Uterus (tissue), 4 donors: Measurements from ENCODE around the gene MAOA. TPM values are rescaled to one million over a fixed set of nuclear protein-coding genes. Genes with fewer than 3 reads are reported as not detected.

ENCODE experiments used
- DNase-seq, 2 donors: peaks; one replicate each; pipeline ENCODE4 v3.0.0-alpha.2; 2019 to 2020
- H3K27ac ChIP-seq, 2 donors: fragments of 200-600 bp; sonication (generic); 1 replicate in 1 of 2; 2 replicates in 1 of 2; pipeline ENCODE4 v1.5.1; 2016 to 2018
- H3K27me3 ChIP-seq, 2 donors: fragments of 200-600 bp; sonication (generic); one replicate each; pipeline ENCODE4 v1.5.1; 2018 to 2019; ENCODE audit warnings: control low read depth in 1 of 2
- H3K36me3 ChIP-seq, 2 donors: fragments of 200-600 bp; sonication (generic); one replicate each; pipeline ENCODE4 v1.5.1; 2019; ENCODE audit warnings: control low read depth in 1 of 2
- H3K4me1 ChIP-seq, 2 donors: fragments of 200-600 bp; sonication (generic); one replicate each; pipeline ENCODE4 v1.5.1; 2018 to 2019; ENCODE audit warnings: control low read depth in 1 of 2
- H3K4me3 ChIP-seq, 2 donors: fragments of 200-600 bp; sonication (generic); 1 replicate in 1 of 2; 2 replicates in 1 of 2; pipeline ENCODE4 v1.5.1; 2018 to 2019; ENCODE audit warnings: mild to moderate bottlenecking in 1 of 2
- H3K9me3 ChIP-seq, 2 donors: fragments of 200-600 bp; sonication (generic); one replicate each; pipeline ENCODE4 v1.5.1; 2019; ENCODE audit warnings: control low read depth in 1 of 2
- POLR2A ChIP-seq, 2 donors: fragments of 450-650 bp; IDR thresholded peaks; one replicate each; pipeline ENCODE4 v1.6.1; 2016; ENCODE audit warnings: antibody characterized with exemption in 2 of 2, mild to moderate bottlenecking in 1 of 2, moderate library complexity in 1 of 2
- intact Hi-C: fragments of 100-400 bp; cut with DNase I; formaldehyde crosslinking; loops from one replicate; pipeline ENCODE4 v1.15.1; 2023; ENCODE audit warnings: low total_unique reads
- total RNA-seq, 4 donors: library from RNA; depleted of rRNA in 3 of 4; stranded (reverse); fragments of >200 nt in 3 of 4; gene quantifications; one replicate each; pipeline versions ENCODE4 v1.1.0 to v1.2.4, GENCODE V29; 2014 to 2023
- TF ChIP-seq, protein P1 (sequence below), 4 experiments: fragments of 200-600 bp in 2 of 4; fragments of 450-650 bp in 2 of 4; sonication (generic) in 2 of 4; IDR thresholded peaks; one replicate each; pipeline ENCODE4 v1.5.1; 2016 to 2019; ENCODE audit warnings: antibody characterized with exemption in 4 of 4, mild to moderate bottlenecking in 2 of 4, moderate library complexity in 1 of 4
- donor health status: DM: yes; HTN: yes; CAD: no.

Gene MAOA
- total RNA-seq, 4 donors from 2014 or later = 13.2 to 90.6 (median 67.1) TPM

DNA sequence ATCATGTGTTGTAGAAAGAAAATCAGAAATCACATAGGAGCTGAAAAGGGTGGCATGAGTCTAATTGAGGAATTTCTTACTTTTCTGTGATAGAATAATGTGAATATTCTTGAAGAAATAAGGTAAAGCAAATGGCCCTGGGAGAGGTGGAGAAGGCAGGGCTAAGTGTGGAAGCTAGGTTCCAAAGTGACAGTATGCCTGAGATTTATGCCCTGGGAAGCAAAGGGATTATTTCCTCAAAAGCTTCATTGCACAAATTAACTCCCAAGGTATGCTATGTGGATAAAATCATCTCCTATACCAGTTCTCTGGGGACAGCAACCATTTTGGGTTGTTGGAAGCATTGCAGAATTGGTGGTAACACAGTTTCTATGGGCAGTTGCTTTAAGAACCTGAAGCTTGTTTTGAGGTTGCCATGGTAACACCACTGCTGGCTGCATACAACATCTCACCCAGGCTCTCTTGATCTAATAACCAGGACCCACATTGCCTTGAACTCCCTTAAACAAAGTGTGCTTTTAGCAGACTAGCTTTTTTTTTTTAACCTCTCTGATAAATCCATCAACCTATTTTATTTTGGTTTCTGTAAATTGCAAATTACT lies 21.0 kb downstream of the MAOA start:
- intact Hi-C loops = no loop called here
- H3K36me3 ChIP-seq = no peaks in the 10 kb centered on the region

DNA sequence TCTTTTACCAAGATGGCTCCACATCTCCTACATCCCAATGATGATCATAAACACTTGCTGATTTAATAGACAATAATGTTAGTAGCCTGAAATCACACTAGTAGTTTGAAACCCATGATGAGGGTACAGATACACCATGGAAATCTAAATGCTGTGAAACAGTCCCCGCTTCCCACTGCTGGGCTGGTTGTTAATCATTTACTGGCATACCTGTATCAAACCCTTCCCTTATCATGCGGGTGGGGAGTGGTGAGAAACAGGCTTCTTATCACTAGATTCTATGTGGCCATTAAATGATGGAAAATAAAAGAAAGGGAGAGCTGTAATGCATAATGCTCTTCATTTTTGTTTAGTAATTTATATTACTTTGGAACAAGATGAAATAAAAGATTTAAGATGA lies 21.9 kb downstream of the MAOA start:
- H3K9me3 ChIP-seq = no peaks in the 10 kb centered on the region
- H3K4me1 ChIP-seq = no peaks in the 10 kb centered on the region
- no peak overlapping the region for H3K4me3 ChIP-seq
- DNase-seq = no peak
- intact Hi-C loops = no loop called here
- H3K27me3 ChIP-seq = no peaks in the 10 kb centered on the region
- no peaks in the 10 kb centered on the region for H3K36me3 ChIP-seq
- TF ChIP-seq, protein P1, sequence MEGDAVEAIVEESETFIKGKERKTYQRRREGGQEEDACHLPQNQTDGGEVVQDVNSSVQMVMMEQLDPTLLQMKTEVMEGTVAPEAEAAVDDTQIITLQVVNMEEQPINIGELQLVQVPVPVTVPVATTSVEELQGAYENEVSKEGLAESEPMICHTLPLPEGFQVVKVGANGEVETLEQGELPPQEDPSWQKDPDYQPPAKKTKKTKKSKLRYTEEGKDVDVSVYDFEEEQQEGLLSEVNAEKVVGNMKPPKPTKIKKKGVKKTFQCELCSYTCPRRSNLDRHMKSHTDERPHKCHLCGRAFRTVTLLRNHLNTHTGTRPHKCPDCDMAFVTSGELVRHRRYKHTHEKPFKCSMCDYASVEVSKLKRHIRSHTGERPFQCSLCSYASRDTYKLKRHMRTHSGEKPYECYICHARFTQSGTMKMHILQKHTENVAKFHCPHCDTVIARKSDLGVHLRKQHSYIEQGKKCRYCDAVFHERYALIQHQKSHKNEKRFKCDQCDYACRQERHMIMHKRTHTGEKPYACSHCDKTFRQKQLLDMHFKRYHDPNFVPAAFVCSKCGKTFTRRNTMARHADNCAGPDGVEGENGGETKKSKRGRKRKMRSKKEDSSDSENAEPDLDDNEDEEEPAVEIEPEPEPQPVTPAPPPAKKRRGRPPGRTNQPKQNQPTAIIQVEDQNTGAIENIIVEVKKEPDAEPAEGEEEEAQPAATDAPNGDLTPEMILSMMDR (IDR thresholded peaks at IDR 0.05) = no peak
- no peak for TF ChIP-seq POLR2A (IDR thresholded peaks at IDR 0.05)
- no peak overlapping the region for H3K27ac ChIP-seq

More for the DNA sequence above, 21.0 kb downstream of the MAOA start:
- Histone ChIP-seq H3K4me3 (no peak overlapping the region), H3K9me3 (no peaks in the 10 kb centered on the region), H3K4me1 (no peaks in the 10 kb centered on the region), H3K27me3 (no peaks in the 10 kb centered on the region), H3K27ac (no peak overlapping the region)
- DNase-seq = no peak
- TF ChIP-seq POLR2A (IDR thresholded peaks at IDR 0.05) = no peak
- TF ChIP-seq, protein P1 (IDR thresholded peaks at IDR 0.05) = no peak

DNA sequence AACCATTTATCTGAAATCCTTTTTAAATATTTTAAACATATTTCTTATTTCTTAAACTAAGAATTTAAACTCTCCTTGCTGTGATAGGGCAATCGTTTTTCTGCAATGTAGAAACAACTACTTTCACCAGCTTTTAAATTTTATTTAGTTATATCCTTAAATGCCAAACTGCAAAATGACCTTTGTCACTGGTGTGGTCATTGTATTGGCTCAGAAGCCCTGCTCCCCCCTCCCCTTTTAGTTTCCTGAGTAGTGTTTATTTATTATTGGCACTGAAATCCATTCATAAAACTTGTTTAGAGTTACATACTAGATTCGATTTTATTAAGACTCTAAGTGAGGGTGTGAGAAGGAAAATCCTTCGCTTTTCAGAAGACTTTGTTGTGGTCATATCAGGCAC lies 23.0 kb downstream of the MAOA start:
- TF ChIP-seq, protein P1 (IDR thresholded peaks at IDR 0.05) = no peak
- TF ChIP-seq POLR2A (IDR thresholded peaks at IDR 0.05) = no peak
- no peak for DNase-seq
- no peak overlapping the region for H3K4me3 ChIP-seq
- H3K36me3 ChIP-seq = no peaks in the 10 kb centered on the region
- no peaks in the 10 kb centered on the region for H3K9me3 ChIP-seq
- H3K27ac ChIP-seq = no peak overlapping the region
- no peaks in the 10 kb centered on the region for H3K27me3 ChIP-seq
- intact Hi-C loops = no loop called here
- no peaks in the 10 kb centered on the region for H3K4me1 ChIP-seq

DNA sequence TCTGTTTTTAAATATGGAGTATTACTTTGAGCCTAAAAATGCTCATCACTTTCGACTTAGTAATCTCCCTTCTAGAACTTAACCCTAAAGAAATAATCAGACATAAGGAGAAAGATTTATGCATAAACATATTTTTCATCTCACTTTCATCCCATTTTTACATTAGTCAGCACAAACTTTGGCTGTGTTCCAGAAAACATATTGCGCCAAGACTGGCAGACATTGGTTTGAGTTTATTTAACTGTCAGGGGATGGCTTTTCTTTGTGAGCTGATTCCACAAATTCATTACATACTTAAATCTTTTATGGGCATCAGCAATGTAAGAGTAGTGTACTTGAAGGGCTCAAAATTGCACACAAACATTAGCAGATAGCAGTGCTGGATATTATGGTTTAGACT lies 23.7 kb downstream of the MAOA start:
- no peak for TF ChIP-seq POLR2A (IDR thresholded peaks at IDR 0.05)
- TF ChIP-seq, protein P1 (IDR thresholded peaks at IDR 0.05) = no peak

DNA sequence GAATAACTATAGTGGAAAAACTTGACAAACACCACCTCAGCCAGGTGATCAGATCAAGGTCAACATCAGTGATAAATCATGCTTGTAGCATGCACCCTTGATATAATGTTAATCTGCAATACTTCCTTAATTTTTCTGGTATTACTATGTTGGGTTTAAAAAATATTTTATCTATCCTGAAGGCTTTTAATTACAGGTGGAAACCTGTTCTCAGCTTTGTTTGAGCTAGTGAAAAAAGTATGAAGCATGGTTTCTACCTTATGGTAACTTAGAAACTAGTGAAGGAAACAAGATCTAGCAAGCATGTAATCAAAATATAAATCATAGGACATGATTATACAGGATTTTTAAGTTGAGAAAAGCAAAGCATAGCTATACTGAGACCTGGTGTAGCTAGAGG lies 26.6 kb downstream of the MAOA start:
- no peak for TF ChIP-seq POLR2A (IDR thresholded peaks at IDR 0.05)
- TF ChIP-seq, protein P1 (IDR thresholded peaks at IDR 0.05) = no peak
- Histone ChIP-seq H3K4me1 (no peaks in the 10 kb centered on the region), H3K4me3 (no peak overlapping the region), H3K27me3 (no peaks in the 10 kb centered on the region), H3K36me3 (no peaks in the 10 kb centered on the region), H3K9me3 (no peaks in the 10 kb centered on the region), H3K27ac (no peak overlapping the region)
- intact Hi-C loops = no loop called here
- no peak for DNase-seq

More for the DNA sequence above, 23.7 kb downstream of the MAOA start:
- no peak for DNase-seq
- H3K4me1 ChIP-seq = no peaks in the 10 kb centered on the region
- no peak overlapping the region for H3K4me3 ChIP-seq
- no peaks in the 10 kb centered on the region for H3K9me3 ChIP-seq
- H3K27ac ChIP-seq = no peak overlapping the region
- H3K27me3 ChIP-seq = no peaks in the 10 kb centered on the region
- H3K36me3 ChIP-seq = no peaks in the 10 kb centered on the region
- intact Hi-C loops = no loop called here
